Activated CD4-positive, alpha-beta memory T cell treated with anti-CD3 and anti-CD28 coated beads for 36 hours (primary cell): ENCODE measurements around the gene USP17L26. TPM values are rescaled to one million over a fixed set of nuclear protein-coding genes. Genes with fewer than 3 reads are reported as not detected.
A peak's percentile ranks its signal among the peaks of the same experiment; 100 is the strongest.
"Not testable (repeated sequence)": the region's sequence is repeated elsewhere in the genome, so short reads cannot be mapped to it uniquely, and the experiment has no call there.

ENCODE experiments used
- CTCF ChIA-PET: fragments of 350-600 bp; sonication (Branson Sonifier 250); formaldehyde crosslinking; loops from one replicate; lab custom pipeline; 2021; ENCODE audit warnings: antibody characterized with exemption, inconsistent platforms; lab: Charles Lee
- POLR2A ChIA-PET: fragments of 350-600 bp; sonication (Branson Sonifier 250); formaldehyde crosslinking; loops from one replicate; lab custom pipeline; 2021; ENCODE audit warnings: antibody characterized with exemption; lab: Charles Lee
- DNase-seq: peaks from one replicate; pipeline ENCODE4 v3.0.0-alpha.2; 2020
- H3K27ac Mint-ChIP-seq: one replicate; pipeline ENCODE4 v1.8.0; 2021; ENCODE audit warnings: mixed read lengths
- H3K27me3 Mint-ChIP-seq: one replicate; pipeline ENCODE4 v1.8.0; 2021; ENCODE audit warnings: mixed read lengths
- H3K36me3 Mint-ChIP-seq: one replicate; pipeline ENCODE4 v1.8.0; 2021; ENCODE audit warnings: mixed read lengths
- H3K4me1 Mint-ChIP-seq: one replicate; pipeline ENCODE4 v1.8.0; 2021; ENCODE audit warnings: low read depth, mixed read lengths
- H3K4me3 Mint-ChIP-seq: one replicate; pipeline ENCODE4 v1.8.0; 2021; ENCODE audit warnings: mild to moderate bottlenecking, mixed read lengths
- H3K9me3 Mint-ChIP-seq: one replicate; pipeline ENCODE4 v1.8.0; 2021; ENCODE audit warnings: mixed read lengths
- intact Hi-C: fragments of 100-400 bp; cut with micrococcal nuclease; formaldehyde crosslinking; loops from one replicate; pipeline ENCODE4 v1.15.1; 2023
- total RNA-seq, 2 experiments: library from RNA; stranded (reverse); gene quantifications; one replicate each; pipeline ENCODE4 v1.2.3, GENCODE V29; 2021

Gene USP17L26, protein sequence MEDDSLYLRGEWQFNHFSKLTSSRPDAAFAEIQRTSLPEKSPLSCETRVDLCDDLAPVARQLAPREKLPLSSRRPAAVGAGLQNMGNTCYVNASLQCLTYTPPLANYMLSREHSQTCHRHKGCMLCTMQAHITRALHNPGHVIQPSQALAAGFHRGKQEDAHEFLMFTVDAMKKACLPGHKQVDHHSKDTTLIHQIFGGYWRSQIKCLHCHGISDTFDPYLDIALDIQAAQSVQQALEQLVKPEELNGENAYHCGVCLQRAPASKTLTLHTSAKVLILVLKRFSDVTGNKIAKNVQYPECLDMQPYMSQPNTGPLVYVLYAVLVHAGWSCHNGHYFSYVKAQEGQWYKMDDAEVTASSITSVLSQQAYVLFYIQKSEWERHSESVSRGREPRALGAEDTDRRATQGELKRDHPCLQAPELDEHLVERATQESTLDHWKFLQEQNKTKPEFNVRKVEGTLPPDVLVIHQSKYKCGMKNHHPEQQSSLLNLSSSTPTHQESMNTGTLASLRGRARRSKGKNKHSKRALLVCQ
- not detected for total RNA-seq

DNA sequence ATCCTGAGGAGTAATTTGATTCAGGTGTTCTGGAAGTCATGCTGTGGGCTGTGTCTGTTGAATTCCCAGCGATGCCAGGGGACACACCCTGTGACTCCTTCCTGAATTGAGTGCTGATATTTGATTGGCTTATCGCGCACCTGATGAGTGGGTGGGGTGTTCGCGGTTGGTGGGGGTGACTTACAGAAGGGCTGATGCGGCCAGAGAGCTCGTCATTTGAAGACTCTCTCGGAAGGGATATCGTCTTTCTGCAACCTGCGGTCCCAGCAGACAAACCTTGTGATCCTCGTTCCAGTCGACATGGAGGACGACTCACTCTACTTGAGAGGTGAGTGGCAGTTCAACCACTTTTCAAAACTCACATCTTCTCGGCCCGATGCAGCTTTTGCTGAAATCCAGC lies at the start of gene USP17L26:
Gene USP17L26, plus strand, starts transcription at position 301 of the 400 bp plus-strand sequence. Its CDS starts 0 bp downstream, at position 301.
- H3K9me3 Mint-ChIP-seq, H3K27ac Mint-ChIP-seq, H3K4me1 Mint-ChIP-seq, H3K36me3 Mint-ChIP-seq, H3K4me3 Mint-ChIP-seq, H3K27me3 Mint-ChIP-seq, POLR2A ChIA-PET, CTCF ChIA-PET, intact Hi-C loops, DNase-seq: not testable (repeated sequence)

GRCh38 chr4:9324191-9324590 lies 10.3 kb upstream of the USP17L26 start:
- POLR2A ChIA-PET, H3K4me1 Mint-ChIP-seq, intact Hi-C loops, H3K36me3 Mint-ChIP-seq, DNase-seq, H3K9me3 Mint-ChIP-seq, H3K4me3 Mint-ChIP-seq, CTCF ChIA-PET, H3K27me3 Mint-ChIP-seq, H3K27ac Mint-ChIP-seq: not testable (repeated sequence)

GRCh38 chr4:9324865-9325264 lies 9.6 kb upstream of the USP17L26 start, which contains the start of gene USP17L24:
Gene USP17L24, plus strand, starts transcription at chr4:9325165. Its CDS starts 0 bp downstream, at chr4:9325165.
- H3K27me3 Mint-ChIP-seq, H3K9me3 Mint-ChIP-seq, DNase-seq, H3K27ac Mint-ChIP-seq, H3K4me1 Mint-ChIP-seq, H3K36me3 Mint-ChIP-seq, CTCF ChIA-PET, POLR2A ChIA-PET, H3K4me3 Mint-ChIP-seq, intact Hi-C loops: not testable (repeated sequence)

DNA sequence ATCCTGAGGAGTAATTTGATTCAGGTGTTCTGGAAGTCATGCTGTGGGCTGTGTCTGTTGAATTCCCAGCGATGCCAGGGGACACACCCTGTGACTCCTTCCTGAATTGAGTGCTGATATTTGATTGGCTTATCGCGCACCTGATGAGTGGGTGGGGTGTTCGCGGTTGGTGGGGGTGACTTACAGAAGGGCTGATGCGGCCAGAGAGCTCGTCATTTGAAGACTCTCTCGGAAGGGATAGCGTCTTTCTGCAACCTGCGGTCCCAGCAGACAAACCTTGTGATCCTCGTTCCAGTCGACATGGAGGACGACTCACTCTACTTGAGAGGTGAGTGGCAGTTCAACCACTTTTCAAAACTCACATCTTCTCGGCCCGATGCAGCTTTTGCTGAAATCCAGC lies 4.8 kb upstream of the USP17L26 start, which contains the start of gene USP17L25:
Gene USP17L25, plus strand, starts transcription at position 301 of the 400 bp plus-strand sequence. Its CDS starts 0 bp downstream, at position 301.
- H3K4me1 Mint-ChIP-seq, H3K9me3 Mint-ChIP-seq, DNase-seq, intact Hi-C loops, H3K4me3 Mint-ChIP-seq, CTCF ChIA-PET, POLR2A ChIA-PET, H3K27ac Mint-ChIP-seq, H3K36me3 Mint-ChIP-seq, H3K27me3 Mint-ChIP-seq: not testable (repeated sequence)

DNA sequence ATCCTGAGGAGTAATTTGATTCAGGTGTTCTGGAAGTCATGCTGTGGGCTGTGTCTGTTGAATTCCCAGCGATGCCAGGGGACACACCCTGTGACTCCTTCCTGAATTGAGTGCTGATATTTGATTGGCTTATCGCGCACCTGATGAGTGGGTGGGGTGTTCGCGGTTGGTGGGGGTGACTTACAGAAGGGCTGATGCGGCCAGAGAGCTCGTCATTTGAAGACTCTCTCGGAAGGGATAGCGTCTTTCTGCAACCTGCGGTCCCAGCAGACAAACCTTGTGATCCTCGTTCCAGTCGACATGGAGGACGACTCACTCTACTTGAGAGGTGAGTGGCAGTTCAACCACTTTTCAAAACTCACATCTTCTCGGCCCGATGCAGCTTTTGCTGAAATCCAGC lies 4.6 kb downstream of the USP17L26 start, which contains the start of gene USP17L5:
Gene USP17L5, plus strand, starts transcription at position 301 of the 400 bp plus-strand sequence. Its CDS starts 0 bp downstream, at position 301.
- H3K27me3 Mint-ChIP-seq, DNase-seq, CTCF ChIA-PET, H3K9me3 Mint-ChIP-seq, H3K36me3 Mint-ChIP-seq, H3K4me1 Mint-ChIP-seq, POLR2A ChIA-PET, intact Hi-C loops, H3K27ac Mint-ChIP-seq, H3K4me3 Mint-ChIP-seq: not testable (repeated sequence)

GRCh38 chr4:9343848-9344247 lies 9.4 kb downstream of the USP17L26 start, which contains the start of gene USP17L27:
Gene USP17L27, plus strand, starts transcription at chr4:9344148. Its CDS starts 0 bp downstream, at chr4:9344148.
- H3K4me3 Mint-ChIP-seq, CTCF ChIA-PET, H3K27me3 Mint-ChIP-seq, H3K36me3 Mint-ChIP-seq, H3K9me3 Mint-ChIP-seq, H3K4me1 Mint-ChIP-seq, POLR2A ChIA-PET, DNase-seq, H3K27ac Mint-ChIP-seq, intact Hi-C loops: not testable (repeated sequence)

DNA sequence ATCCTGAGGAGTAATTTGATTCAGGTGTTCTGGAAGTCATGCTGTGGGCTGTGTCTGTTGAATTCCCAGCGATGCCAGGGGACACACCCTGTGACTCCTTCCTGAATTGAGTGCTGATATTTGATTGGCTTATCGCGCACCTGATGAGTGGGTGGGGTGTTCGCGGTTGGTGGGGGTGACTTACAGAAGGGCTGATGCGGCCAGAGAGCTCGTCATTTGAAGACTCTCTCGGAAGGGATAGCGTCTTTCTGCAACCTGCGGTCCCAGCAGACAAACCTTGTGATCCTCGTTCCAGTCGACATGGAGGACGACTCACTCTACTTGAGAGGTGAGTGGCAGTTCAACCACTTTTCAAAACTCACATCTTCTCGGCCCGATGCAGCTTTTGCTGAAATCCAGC lies 14.1 kb downstream of the USP17L26 start, which contains the start of gene USP17L28:
Gene USP17L28, plus strand, starts transcription at position 301 of the 400 bp plus-strand sequence. Its CDS starts 0 bp downstream, at position 301.
- H3K27me3 Mint-ChIP-seq, intact Hi-C loops, H3K36me3 Mint-ChIP-seq, H3K4me1 Mint-ChIP-seq, H3K27ac Mint-ChIP-seq, DNase-seq, POLR2A ChIA-PET, CTCF ChIA-PET, H3K9me3 Mint-ChIP-seq, H3K4me3 Mint-ChIP-seq: not testable (repeated sequence)

DNA sequence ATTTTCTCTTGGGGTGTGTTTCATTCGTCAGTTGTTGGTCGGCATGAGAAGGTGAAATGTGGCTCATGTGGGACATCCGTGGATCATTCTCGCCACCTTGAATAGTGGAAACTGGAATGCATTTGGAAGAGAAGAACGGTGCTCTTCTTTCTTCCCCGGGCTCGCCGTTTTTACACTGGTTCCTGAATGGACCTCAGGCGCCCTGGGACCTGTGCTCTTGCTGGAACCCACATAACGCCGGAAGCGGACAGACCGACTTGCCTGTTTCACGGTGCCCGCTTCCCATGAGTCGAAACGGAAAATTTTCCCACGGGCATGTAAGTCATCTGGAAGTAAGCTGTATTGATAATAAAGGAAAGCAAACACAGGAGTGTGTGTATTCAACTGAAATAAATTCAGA lies 16.4 kb downstream of the USP17L26 start:
- H3K27me3 Mint-ChIP-seq, intact Hi-C loops, POLR2A ChIA-PET, H3K4me1 Mint-ChIP-seq, H3K36me3 Mint-ChIP-seq, H3K4me3 Mint-ChIP-seq, H3K27ac Mint-ChIP-seq, DNase-seq, H3K9me3 Mint-ChIP-seq, CTCF ChIA-PET: not testable (repeated sequence)

- H3K27ac Mint-ChIP-seq, H3K36me3 Mint-ChIP-seq, H3K4me3 Mint-ChIP-seq, H3K4me1 Mint-ChIP-seq, DNase-seq, POLR2A ChIA-PET, H3K27me3 Mint-ChIP-seq, CTCF ChIA-PET, intact Hi-C loops, H3K9me3 Mint-ChIP-seq: not testable (repeated sequence)
These were observed 18.9 kb downstream of the USP17L26 start, which contains the start of gene USP17L29 for GRCh38 chr4:9353338-9353737. Gene USP17L29, plus strand, starts transcription at chr4:9353638. Its CDS starts 0 bp downstream, at chr4:9353638.

DNA sequence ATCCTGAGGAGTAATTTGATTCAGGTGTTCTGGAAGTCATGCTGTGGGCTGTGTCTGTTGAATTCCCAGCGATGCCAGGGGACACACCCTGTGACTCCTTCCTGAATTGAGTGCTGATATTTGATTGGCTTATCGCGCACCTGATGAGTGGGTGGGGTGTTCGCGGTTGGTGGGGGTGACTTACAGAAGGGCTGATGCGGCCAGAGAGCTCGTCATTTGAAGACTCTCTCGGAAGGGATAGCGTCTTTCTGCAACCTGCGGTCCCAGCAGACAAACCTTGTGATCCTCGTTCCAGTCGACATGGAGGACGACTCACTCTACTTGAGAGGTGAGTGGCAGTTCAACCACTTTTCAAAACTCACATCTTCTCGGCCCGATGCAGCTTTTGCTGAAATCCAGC lies 28.4 kb downstream of the USP17L26 start, which contains the start of gene USP17L30:
Gene USP17L30, plus strand, starts transcription at position 301 of the 400 bp plus-strand sequence. Its CDS starts 0 bp downstream, at position 301.
- H3K4me3 Mint-ChIP-seq, H3K27ac Mint-ChIP-seq, H3K4me1 Mint-ChIP-seq, POLR2A ChIA-PET, intact Hi-C loops, CTCF ChIA-PET, DNase-seq, H3K36me3 Mint-ChIP-seq, H3K27me3 Mint-ChIP-seq, H3K9me3 Mint-ChIP-seq: not testable (repeated sequence)

GRCh38 chr4:9379881-9380280 lies 45.4 kb downstream of the USP17L26 start:
- H3K4me1 Mint-ChIP-seq, H3K27me3 Mint-ChIP-seq, H3K27ac Mint-ChIP-seq, CTCF ChIA-PET, H3K4me3 Mint-ChIP-seq, DNase-seq, H3K9me3 Mint-ChIP-seq, H3K36me3 Mint-ChIP-seq, intact Hi-C loops, POLR2A ChIA-PET: not testable (repeated sequence)

GRCh38 chr4:9381012-9381534 lies 46.6 kb downstream of the USP17L26 start:
- H3K4me1 Mint-ChIP-seq, POLR2A ChIA-PET, H3K9me3 Mint-ChIP-seq, H3K27ac Mint-ChIP-seq, H3K36me3 Mint-ChIP-seq, H3K27me3 Mint-ChIP-seq, intact Hi-C loops: not testable (repeated sequence)
- DNase-seq = peak; percentile 68
- CTCF ChIA-PET = interaction anchor here (1.3 kb wide), 1 partner anchor 381 kb away, joined by 5 read pairs; no protein-coding TSS in a partner anchor
- peak overlapping the region; percentile 41 for H3K4me3 Mint-ChIP-seq
